SU-DHL-6 (cell line): Measurements from ENCODE around the gene DMD.

ENCODE experiments used
- H2AFZ ChIP-seq: fragments of 200-600 bp; sonication (generic); 2 replicates; pipeline ENCODE4 v1.6.1; 2014; ENCODE audit warnings: low read depth, mild to moderate bottlenecking, moderate library complexity, mixed read lengths, antibody characterized with exemption, low read length; ENCODE audit not compliant: severe bottlenecking
- H3F3A ChIP-seq: fragments of 200-600 bp; shearing (Covaris generic); 2 replicates; pipeline ENCODE4 v1.6.0; 2016; ENCODE audit warnings: antibody characterized with exemption, mild to moderate bottlenecking; ENCODE audit not compliant: insufficient read depth
- H3K27ac ChIP-seq: fragments of 200-600 bp; sonication (generic); 2 replicates; pipeline ENCODE4 v1.5.1; 2016; ENCODE audit warnings: low read depth, mild to moderate bottlenecking, low read length, moderate library complexity, mixed read lengths
- H3K27me3 ChIP-seq: fragments of 200-600 bp; sonication (generic), shearing (Covaris generic); 2 replicates; pipeline ENCODE4 v1.6.0; 2014; ENCODE audit warnings: mild to moderate bottlenecking, low read length
- H3K36me3 ChIP-seq: fragments of 200-600 bp; sonication (generic); 2 replicates; pipeline ENCODE4 v1.6.1; 2014; ENCODE audit warnings: mild to moderate bottlenecking, low read length, mixed read lengths
- H3K4me2 ChIP-seq: fragments of 300-600, 200-600 bp; shearing (Covaris generic), sonication (generic); 2 replicates; pipeline ENCODE4 v1.6.0; 2014; ENCODE audit warnings: low read length, low read depth, mild to moderate bottlenecking; ENCODE audit not compliant: poor library complexity, severe bottlenecking
- H3K4me3 ChIP-seq: fragments of 200-600 bp; sonication (generic); 2 replicates; pipeline ENCODE4 v1.5.1; 2014; ENCODE audit warnings: antibody characterized with exemption, low read length, mild to moderate bottlenecking, mixed read lengths; ENCODE audit not compliant: insufficient read depth, poor library complexity, severe bottlenecking
- H3K79me2 ChIP-seq: fragments of 200-600 bp; sonication (generic); 2 replicates; pipeline ENCODE4 v1.6.1; 2014; ENCODE audit warnings: mild to moderate bottlenecking, low read length, moderate library complexity; ENCODE audit not compliant: insufficient read depth
- H3K9ac ChIP-seq: fragments of 200-600 bp; sonication (generic); 2 replicates; pipeline ENCODE4 v1.7.0; 2014; ENCODE audit warnings: mild to moderate bottlenecking, low read length
- H3K9me2 ChIP-seq: fragments of 200-600 bp; sonication (generic); replicated peaks from 2 replicates; pipeline ENCODE4 v1.6.1; 2014; ENCODE audit warnings: low read length; ENCODE audit not compliant: insufficient read depth
- H3K9me3 ChIP-seq: fragments of 200-600 bp; sonication (generic); 2 replicates; pipeline ENCODE4 v1.6.1; 2014; ENCODE audit warnings: low read length, mixed read lengths; ENCODE audit not compliant: insufficient read depth
- H4K20me1 ChIP-seq: fragments of 200-600 bp; sonication (generic); 2 replicates; pipeline ENCODE4 v1.6.1; 2014; ENCODE audit warnings: low read depth, mild to moderate bottlenecking, antibody characterized with exemption, low read length, moderate library complexity, mixed read lengths
- EZH2phosphoT487 ChIP-seq: fragments of 200-600 bp; sonication (generic), shearing (Covaris generic); conservative IDR thresholded peaks from 2 replicates; pipeline ENCODE4 v1.6.1; 2018; ENCODE audit warnings: mild to moderate bottlenecking, antibody characterized with exemption, low read length, moderate library complexity, mixed read lengths
- TF ChIP-seq, protein P1 (sequence below): fragments of 200-600 bp; sonication (generic); IDR thresholded peaks from one replicate; pipeline ENCODE4 v1.5.1; 2017; ENCODE audit warnings: antibody characterized with exemption, mild to moderate bottlenecking, low read length, moderate library complexity; ENCODE audit not compliant: insufficient read depth, poor library complexity, severe bottlenecking

DMD gene

DNA sequence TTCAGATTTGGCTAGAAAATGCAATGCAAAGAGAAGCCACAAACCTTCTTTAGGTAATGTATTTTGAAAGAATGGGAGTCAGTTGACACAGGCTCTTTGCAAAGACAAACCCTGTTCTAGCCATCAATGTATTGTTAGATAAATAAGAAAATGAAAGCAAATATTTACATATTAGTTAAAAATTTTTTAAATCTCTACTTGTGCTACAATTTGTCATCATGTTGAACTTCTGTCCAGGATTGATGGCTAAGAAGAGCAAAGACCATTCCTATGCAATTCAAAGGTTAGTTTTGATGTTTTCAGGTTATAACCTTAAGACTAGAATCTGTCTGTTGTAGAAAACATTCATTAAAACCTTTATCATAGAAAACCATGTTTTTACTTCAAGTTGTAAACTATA, 1350.7 kb downstream of the DMD start:
- Histone ChIP-seq H3F3A (no peaks in the 10 kb centered on the region), H3K27ac (no peak overlapping the region), H3K9ac (no peak overlapping the region), H2AFZ (no peak overlapping the region), H3K27me3 (no peaks in the 10 kb centered on the region), H3K79me2 (no peaks in the 10 kb centered on the region), H3K9me3 (no peaks in the 10 kb centered on the region), H4K20me1 (no peaks in the 10 kb centered on the region), H3K4me2 (no peak overlapping the region), H3K36me3 (no peaks in the 10 kb centered on the region), H3K4me3 (no peak overlapping the region), H3K9me2 (no peaks in the 10 kb centered on the region)
- TF ChIP-seq, protein P1, sequence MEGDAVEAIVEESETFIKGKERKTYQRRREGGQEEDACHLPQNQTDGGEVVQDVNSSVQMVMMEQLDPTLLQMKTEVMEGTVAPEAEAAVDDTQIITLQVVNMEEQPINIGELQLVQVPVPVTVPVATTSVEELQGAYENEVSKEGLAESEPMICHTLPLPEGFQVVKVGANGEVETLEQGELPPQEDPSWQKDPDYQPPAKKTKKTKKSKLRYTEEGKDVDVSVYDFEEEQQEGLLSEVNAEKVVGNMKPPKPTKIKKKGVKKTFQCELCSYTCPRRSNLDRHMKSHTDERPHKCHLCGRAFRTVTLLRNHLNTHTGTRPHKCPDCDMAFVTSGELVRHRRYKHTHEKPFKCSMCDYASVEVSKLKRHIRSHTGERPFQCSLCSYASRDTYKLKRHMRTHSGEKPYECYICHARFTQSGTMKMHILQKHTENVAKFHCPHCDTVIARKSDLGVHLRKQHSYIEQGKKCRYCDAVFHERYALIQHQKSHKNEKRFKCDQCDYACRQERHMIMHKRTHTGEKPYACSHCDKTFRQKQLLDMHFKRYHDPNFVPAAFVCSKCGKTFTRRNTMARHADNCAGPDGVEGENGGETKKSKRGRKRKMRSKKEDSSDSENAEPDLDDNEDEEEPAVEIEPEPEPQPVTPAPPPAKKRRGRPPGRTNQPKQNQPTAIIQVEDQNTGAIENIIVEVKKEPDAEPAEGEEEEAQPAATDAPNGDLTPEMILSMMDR = no peak
- no peak for TF ChIP-seq EZH2phosphoT487

DNA sequence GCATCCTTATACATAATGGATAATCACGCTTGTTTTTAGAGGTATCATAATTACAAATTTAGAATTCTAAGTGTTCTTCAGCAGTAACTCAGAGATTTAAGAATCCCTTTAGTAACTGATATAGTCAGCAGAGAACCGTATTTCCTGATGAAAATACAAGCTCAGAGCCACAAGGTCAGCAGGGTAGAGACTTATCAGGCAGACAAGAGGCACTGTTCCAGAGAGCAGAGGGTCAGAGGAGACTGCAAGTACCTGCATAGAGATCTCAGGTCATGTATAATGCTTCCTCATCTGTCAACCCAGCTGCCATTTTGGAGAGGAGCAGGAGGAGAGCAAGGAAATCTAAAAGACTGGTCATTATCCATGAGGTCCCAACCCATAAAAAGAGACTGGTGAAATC, 1352.4 kb downstream of the DMD start:
- Histone ChIP-seq H3K9me3 (no peaks in the 10 kb centered on the region), H3K27ac (no peak overlapping the region), H3K9ac (no peak overlapping the region), H3K4me3 (no peak overlapping the region), H2AFZ (no peak overlapping the region), H3K79me2 (no peaks in the 10 kb centered on the region), H3K4me2 (no peak overlapping the region), H4K20me1 (no peaks in the 10 kb centered on the region), H3K9me2 (no peaks in the 10 kb centered on the region), H3K36me3 (no peaks in the 10 kb centered on the region), H3K27me3 (no peaks in the 10 kb centered on the region), H3F3A (no peaks in the 10 kb centered on the region)
- TF ChIP-seq EZH2phosphoT487 = no peak
- TF ChIP-seq, protein P1 = no peak

- no peaks in the 10 kb centered on the region for H3K9me3 ChIP-seq
- H3K4me3 ChIP-seq = no peak overlapping the region
- no peak overlapping the region for H3K4me2 ChIP-seq
- no peak overlapping the region for H2AFZ ChIP-seq
- H3K9ac ChIP-seq = no peak overlapping the region
- H3K36me3 ChIP-seq = no peaks in the 10 kb centered on the region
- no peaks in the 10 kb centered on the region for H4K20me1 ChIP-seq
- no peaks in the 10 kb centered on the region for H3K9me2 ChIP-seq
- TF ChIP-seq, protein P1 = no peak
- TF ChIP-seq EZH2phosphoT487 = no peak
- H3K79me2 ChIP-seq = no peaks in the 10 kb centered on the region
- no peak overlapping the region for H3K27ac ChIP-seq
- no peaks in the 10 kb centered on the region for H3F3A ChIP-seq
- H3K27me3 ChIP-seq = no peaks in the 10 kb centered on the region
Observed at GRCh38 chrX:31854716-31855115, 1356.6 kb downstream of the DMD start.
